H1 (cell line): ENCODE measurements around the gene GALNT18. TPM values are rescaled to one million over a fixed set of nuclear protein-coding genes. Genes with fewer than 3 reads are reported as not detected.

Source experiments
- CTCF ChIA-PET: fragments of 300-600 bp; sonication (Branson Sonifier 250); formaldehyde crosslinking; loops from one replicate; lab custom pipeline; 2021; ENCODE audit not compliant: partially characterized antibody; lab: Charles Lee
- POLR2A ChIA-PET: fragments of 300-600 bp; sonication (Branson Sonifier 250); formaldehyde crosslinking; loops from one replicate; lab custom pipeline; 2021; ENCODE audit warnings: inconsistent platforms; ENCODE audit not compliant: partially characterized antibody; lab: Charles Lee
- DNase-seq, 2 experiments: peaks; one replicate each; pipeline versions ENCODE4 v3.0.0 to v3.0.0-alpha.2; 2010 to 2022; ENCODE audit warnings: low spot score in 2 of 2, low read depth in 1 of 2, mixed read lengths in 1 of 2
- FAIRE-seq: peaks from 2 replicates; lab custom pipeline; 2011; peaks lifted over from hg19 to GRCh38; lab: Jason Lieb, UNC
- H2AFZ ChIP-seq: 2 replicates; pipeline ENCODE4 v1.8.1; 2012; ENCODE audit warnings: low read length, inconsistent platforms
- H2AK5ac ChIP-seq: 2 replicates; pipeline ENCODE4 v1.6.1; 2013; ENCODE audit warnings: low read depth, low read length
- H2BK120ac ChIP-seq: replicated peaks from 2 replicates; pipeline ENCODE3; 2013; ENCODE audit warnings: low read depth, low read length, inconsistent platforms
- H2BK12ac ChIP-seq: 2 replicates; pipeline ENCODE4 v1.6.1; 2013; ENCODE audit warnings: low read depth, low read length
- H2BK15ac ChIP-seq: 2 replicates; pipeline ENCODE4 v1.6.1; 2013; ENCODE audit warnings: low read length
- H2BK20ac ChIP-seq: 2 replicates; pipeline ENCODE4 v1.6.1; 2013; ENCODE audit warnings: low read length
- H2BK5ac ChIP-seq: 2 replicates; pipeline ENCODE4 v1.6.1; 2013; ENCODE audit warnings: low read depth, low read length
- H3K14ac ChIP-seq: 2 replicates; pipeline ENCODE4 v1.6.1; 2013; ENCODE audit warnings: inconsistent platforms; ENCODE audit not compliant: insufficient read length
- H3K18ac ChIP-seq: 2 replicates; pipeline ENCODE4 v1.6.1; 2013; ENCODE audit warnings: low read length; ENCODE audit errors: extremely low read depth
- H3K23ac ChIP-seq: 2 replicates; pipeline ENCODE4 v1.6.1; 2013; ENCODE audit warnings: inconsistent platforms; ENCODE audit not compliant: insufficient read length
- H3K23me2 ChIP-seq: 2 replicates; pipeline ENCODE4 v1.6.1; 2013; ENCODE audit warnings: low read depth, low read length
- H3K27ac ChIP-seq: 2 replicates; pipeline ENCODE4 v1.6.1; 2011; ENCODE audit warnings: low read depth, low read length, inconsistent platforms
- H3K27me3 ChIP-seq, 4 experiments: replicated peaks in 1 of 4; 1 replicate in 1 of 4; 2 replicates in 3 of 4; pipeline versions ENCODE4 v1.6.1 to v1.8.1; 2011 to 2013; ENCODE audit warnings: low read length in 3 of 4, mild to moderate bottlenecking in 3 of 4, inconsistent platforms in 2 of 4, mixed read lengths in 2 of 4, moderate library complexity in 1 of 4; ENCODE audit not compliant: control insufficient read depth in 3 of 4, insufficient read depth in 3 of 4; ENCODE audit errors: extremely low read depth in 1 of 4
- H3K36me3 ChIP-seq, 4 experiments: 2 replicates each; pipeline versions ENCODE4 v1.6.1 to v1.8.1; 2011 to 2013; ENCODE audit warnings: mild to moderate bottlenecking in 4 of 4, low read length in 3 of 4, moderate library complexity in 2 of 4, control low read depth in 1 of 4, inconsistent platforms in 1 of 4; ENCODE audit not compliant: insufficient read depth in 4 of 4, control insufficient read depth in 2 of 4
- H3K4ac ChIP-seq: replicated peaks from 2 replicates; pipeline ENCODE3; 2013; ENCODE audit warnings: low read length, low read depth, mixed read lengths, inconsistent platforms; ENCODE audit not compliant: insufficient read length
- H3K4me1 ChIP-seq, 4 experiments: replicated peaks in 1 of 4; 1 replicate in 1 of 4; 2 replicates in 3 of 4; pipeline versions ENCODE4 v1.6.1 to v1.8.1; 2011 to 2013; ENCODE audit warnings: low read length in 3 of 4, inconsistent platforms in 2 of 4, mixed read lengths in 1 of 4; ENCODE audit not compliant: insufficient read depth in 4 of 4, control insufficient read depth in 3 of 4
- H3K4me2 ChIP-seq, 2 experiments: 2 replicates each; pipeline versions ENCODE4 v1.6.1 to v1.8.1; 2011 to 2013; ENCODE audit warnings: low read depth in 2 of 2, low read length in 2 of 2, control low read depth in 1 of 2, inconsistent platforms in 1 of 2, mild to moderate bottlenecking in 1 of 2; ENCODE audit not compliant: insufficient read depth in 1 of 2
- H3K4me3 ChIP-seq, 4 experiments: fragments of 200-600, 300-600 bp in 1 of 4; sonication (generic), shearing (Covaris generic), sonication (Bioruptor Twin) in 1 of 4; 2 replicates each; pipeline versions ENCODE4 v1.5.1 to v1.8.1; 2011 to 2016; ENCODE audit warnings: low read length in 4 of 4, low read depth in 3 of 4, control low read depth in 2 of 4, inconsistent platforms in 2 of 4, mild to moderate bottlenecking in 2 of 4, mixed read lengths in 1 of 4, moderate library complexity in 1 of 4; ENCODE audit not compliant: insufficient read depth in 2 of 4; ENCODE audit errors: extremely low read depth in 1 of 4
- H3K56ac ChIP-seq: replicated peaks from 2 replicates; pipeline ENCODE3; 2013; ENCODE audit warnings: low read depth, mild to moderate bottlenecking, mixed read lengths, low read length, inconsistent platforms; ENCODE audit not compliant: insufficient read length
- H3K79me1 ChIP-seq: 2 replicates; pipeline ENCODE4 v1.6.1; 2013; ENCODE audit warnings: low read depth, low read length, control low read depth
- H3K79me2 ChIP-seq, 2 experiments: 2 replicates each; pipeline versions ENCODE4 v1.6.1 to v1.8.1; 2012 to 2013; ENCODE audit warnings: low read length in 2 of 2, mild to moderate bottlenecking in 2 of 2, inconsistent platforms in 1 of 2; ENCODE audit not compliant: insufficient read depth in 2 of 2, control insufficient read depth in 1 of 2
- H3K9ac ChIP-seq, 4 experiments: replicated peaks in 1 of 4; 1 replicate in 1 of 4; 2 replicates in 3 of 4; pipeline versions ENCODE4 v1.6.1 to v1.8.1; 2011 to 2013; ENCODE audit warnings: low read depth in 3 of 4, low read length in 3 of 4, control low read depth in 2 of 4, mild to moderate bottlenecking in 2 of 4, moderate library complexity in 2 of 4, inconsistent platforms in 1 of 4; ENCODE audit errors: extremely low read depth in 1 of 4
- H3K9me3 ChIP-seq, 2 experiments: 2 replicates each; pipeline versions ENCODE4 v1.6.1 to v1.8.1; 2012 to 2013; ENCODE audit warnings: mild to moderate bottlenecking in 2 of 2, moderate library complexity in 2 of 2, control low read depth in 1 of 2, inconsistent platforms in 1 of 2, low read depth in 1 of 2, low read length in 1 of 2, mixed read lengths in 1 of 2; ENCODE audit not compliant: insufficient read depth in 2 of 2
- H4K20me1 ChIP-seq, 2 experiments: replicated peaks in 1 of 2; 2 replicates each; pipeline versions ENCODE3 to v1.8.1; 2011 to 2013; ENCODE audit warnings: inconsistent platforms in 2 of 2, low read length in 2 of 2, mild to moderate bottlenecking in 1 of 2; ENCODE audit not compliant: insufficient read depth in 2 of 2, control insufficient read depth in 1 of 2
- H4K5ac ChIP-seq: 2 replicates; pipeline ENCODE4 v1.6.1; 2013; ENCODE audit warnings: low read length, low read depth, mixed read lengths, inconsistent platforms; ENCODE audit not compliant: insufficient read length
- H4K8ac ChIP-seq: 2 replicates; pipeline ENCODE4 v1.8.0; 2013; ENCODE audit warnings: mild to moderate bottlenecking, moderate library complexity, low read length, inconsistent platforms; ENCODE audit not compliant: insufficient read depth; ENCODE audit errors: extremely low read depth
- H4K91ac ChIP-seq: replicated peaks from 2 replicates; pipeline ENCODE3; 2013; ENCODE audit warnings: low read length, mixed read lengths, inconsistent platforms; ENCODE audit not compliant: insufficient read length
- EP300 ChIP-seq, 2 experiments: IDR thresholded peaks; 1 replicate in 1 of 2; 2 replicates in 1 of 2; pipeline ENCODE4 v1.6.1; 2011 to 2012; ENCODE audit warnings: low read depth in 2 of 2, low read length in 2 of 2, mild to moderate bottlenecking in 2 of 2, borderline replicate concordance in 1 of 2, inconsistent platforms in 1 of 2, moderate library complexity in 1 of 2
- GABPA ChIP-seq: IDR thresholded peaks from 2 replicates; pipeline ENCODE4 v1.6.1; 2011; ENCODE audit warnings: mild to moderate bottlenecking, low read length, moderate library complexity, borderline replicate concordance; ENCODE audit not compliant: insufficient read depth
- HDAC2 ChIP-seq, 2 experiments: fragments of 300-600 bp in 1 of 2; sonication (generic) in 1 of 2; IDR thresholded peaks; 2 replicates each; pipeline ENCODE4 v1.6.1; 2011 to 2012; ENCODE audit warnings: low read depth in 2 of 2, low read length in 2 of 2, mild to moderate bottlenecking in 2 of 2, moderate library complexity in 2 of 2, borderline replicate concordance in 1 of 2, inconsistent platforms in 1 of 2
- NANOG ChIP-seq: IDR thresholded peaks from 2 replicates; pipeline ENCODE4 v1.6.1; 2011; ENCODE audit warnings: low read length, low read depth, mild to moderate bottlenecking, inconsistent platforms; ENCODE audit not compliant: insufficient read depth, poor library complexity, severe bottlenecking
- RBBP5 ChIP-seq: IDR thresholded peaks from 2 replicates; pipeline ENCODE4 v1.7.1; 2012; ENCODE audit warnings: low read depth, mild to moderate bottlenecking, inconsistent platforms, low read length, moderate library complexity, borderline replicate concordance
- WGBS, 2 experiments: shearing (Covaris generic) in 1 of 2; methylation state at CpG; one replicate each; pipeline versions ENCODE4 v1.1.6 to v1.1.7; 2013 to 2015; ENCODE audit warnings: low lambda C conversion rate in 2 of 2, mixed read lengths in 2 of 2, inconsistent platforms in 1 of 2, low coverage in 1 of 2, missing lambda C conversion rate in 1 of 2; ENCODE audit not compliant: insufficient replicate concordance in 2 of 2, insufficient coverage in 1 of 2, insufficient read length in 1 of 2; ENCODE audit errors: extremely low coverage in 1 of 2, missing lambda C conversion rate in 1 of 2; 5-methylcytosine and 5-hydroxymethylcytosine counted together
- polyA plus RNA-seq, 7 experiments: library from polyadenylated mRNA; depleted of rRNA in 3 of 7; stranded (reverse) in 5 of 7; unstranded in 2 of 7; fragments of >200 nt in 5 of 7; fragments of 200-250 nt in 2 of 7; gene quantifications; 1 replicate in 5 of 7; 2 replicates in 1 of 7; 4 replicates in 1 of 7; pipeline versions ENCODE4 v1.2.1 to v1.2.3, GENCODE V29; 2011 to 2013; ENCODE audit warnings: missing spikeins in 2 of 7, mixed read lengths in 2 of 7
- total RNA-seq: library from RNA; stranded (reverse); fragmentation: NEBNext Ultra II Directional; extraction: Animal tissue kit (Norgen Biotek cat#: 25700); gene quantifications from 2 replicates; pipeline ENCODE4 v1.2.1, GENCODE V29; 2021

GALNT18 gene
- total and polyA plus RNA-seq, 2 of the 8 experiments (the other 6 are each of a cell fraction or from before 2014, with no cell fraction given), result 6.0 to 9.4 TPM

GRCh38 chr11:11612439-11612838 is 9.4 kb downstream of the GALNT18 start:
- no peak overlapping the region for H3K14ac ChIP-seq
- no peaks in the 10 kb centered on the region for H3K23me2 ChIP-seq
- H3K4ac ChIP-seq, result no peak overlapping the region
- no peaks in the 10 kb centered on the region for H3K9me3 ChIP-seq
- no peak overlapping the region for H2BK15ac ChIP-seq
- no peaks in the 10 kb centered on the region for H4K20me1 ChIP-seq
- no peak overlapping the region for H3K9ac ChIP-seq
- H2BK120ac ChIP-seq, result no peak overlapping the region
- POLR2A ChIA-PET, result interaction anchor here (1.5 to 1.6 kb wide), 2 partner anchors 9 to 205 kb away, joined by 3 to 4 read pairs; partner anchors contain the start of gene GALNT18
- H3K79me2 ChIP-seq, result no peaks in the 10 kb centered on the region
- no peak overlapping the region for H3K4me2 ChIP-seq
- no peak overlapping the region for H3K18ac ChIP-seq
- H3K27me3 ChIP-seq, result no peaks in the 10 kb centered on the region
- no peak overlapping the region for H4K5ac ChIP-seq
- H2AK5ac ChIP-seq, result no peak overlapping the region
- CTCF ChIA-PET, result interaction anchor here (0.6 to 3.1 kb wide), 4 partner anchors 9 to 176 kb away, joined by 4 to 16 read pairs (median 6); partner anchors contain the start of gene GALNT18
- no peak for TF ChIP-seq GABPA
- no peak for TF ChIP-seq HDAC2 (IDR thresholded peaks at IDR 0.05; ENCODE audit: borderline replicate concordance in 1 of 2, low read depth in 2 of 2, low read length in 2 of 2)
- no peak for TF ChIP-seq NANOG
- no peak for TF ChIP-seq EP300 (IDR thresholded peaks at IDR 0.05; ENCODE audit: borderline replicate concordance in 1 of 2, low read depth in 2 of 2, low read length in 2 of 2)
- no peak for TF ChIP-seq RBBP5
- no peaks in the 10 kb centered on the region; the same call in 1 of the 2 replicates for H3K79me1 ChIP-seq
- no peak overlapping the region for H3K4me3 ChIP-seq
- no peak overlapping the region for H4K91ac ChIP-seq
- H3K4me1 ChIP-seq, result peaks cover 0 to 5% (median 0%) of the 10 kb centered on the region in 4 experiments; a peak in 4 of 7 replicates
- no peak overlapping the region for H3K23ac ChIP-seq
- no peak overlapping the region for H2BK5ac ChIP-seq
- H3K27ac ChIP-seq, result no peak overlapping the region
- DNase-seq (no peak), FAIRE-seq (no peak)
- no peak overlapping the region for H2BK12ac ChIP-seq
- no peak overlapping the region for H4K8ac ChIP-seq
- H3K36me3 ChIP-seq, result no peaks in the 10 kb centered on the region
- H2BK20ac ChIP-seq, result no peak overlapping the region
- WGBS, 2 experiments, result 85% methylated on average over 4 of the region's 4 CpGs; no CpG with 5 or more reads in 1 of the 2 experiments
- no peak overlapping the region for H3K56ac ChIP-seq
- no peak overlapping the region for H2AFZ ChIP-seq
